OCI-LY3 (cell line): ENCODE results near the gene CYGB.

Source experiments
- H2AFZ ChIP-seq: fragments of 200-600, 300-600 bp; shearing (Covaris generic); 2 replicates; pipeline ENCODE4 v1.6.0; 2014; ENCODE audit warnings: antibody characterized with exemption, low read depth, low read length
- H3K27ac ChIP-seq: fragments of 200-600, 300-600 bp; sonication (generic); 2 replicates; pipeline ENCODE4 v1.5.1; 2014; ENCODE audit warnings: mild to moderate bottlenecking, low read length, moderate library complexity, mixed read lengths
- H3K27me3 ChIP-seq: fragments of 200-600, 300-600 bp; sonication (generic); 2 replicates; pipeline ENCODE4 v1.6.1; 2014; ENCODE audit warnings: low read depth, low read length, mixed read lengths
- H3K36me3 ChIP-seq: fragments of 200-600, 300-600 bp; sonication (generic); replicated peaks from 2 replicates; pipeline ENCODE3; 2014; ENCODE audit warnings: low read depth, low read length, mixed read lengths
- H3K4me1 ChIP-seq: fragments of 300-600, 200-600 bp; sonication (generic); 2 replicates; pipeline ENCODE4 v1.6.1; 2014; ENCODE audit warnings: low read length, mixed read lengths
- H3K4me2 ChIP-seq: fragments of 200-600, 300-600 bp; sonication (generic); 2 replicates; pipeline ENCODE4 v1.6.1; 2014; ENCODE audit warnings: low read length, mixed read lengths
- H3K4me3 ChIP-seq: fragments of 300-600, 200-600 bp; sonication (generic); 2 replicates; pipeline ENCODE4 v1.5.1; 2014; ENCODE audit warnings: antibody characterized with exemption, mild to moderate bottlenecking, low read length, moderate library complexity
- H3K79me2 ChIP-seq: fragments of 300-600, 200-600 bp; shearing (Covaris generic); 2 replicates; pipeline ENCODE4 v1.6.1; 2014; ENCODE audit warnings: mild to moderate bottlenecking, low read length, mixed read lengths
- H3K9ac ChIP-seq: fragments of 300-600, 200-600 bp; shearing (Covaris generic); 2 replicates; pipeline ENCODE4 v1.6.0; 2014; ENCODE audit warnings: mild to moderate bottlenecking, low read length, moderate library complexity
- H3K9me3 ChIP-seq: fragments of 200-600, 300-600 bp; shearing (Covaris generic); 2 replicates; pipeline ENCODE4 v1.6.1; 2014; ENCODE audit warnings: low read length, mixed read lengths; ENCODE audit not compliant: insufficient read depth
- H4K20me1 ChIP-seq: fragments of 200-600, 300-600 bp; sonication (generic); 2 replicates; pipeline ENCODE4 v1.6.1; 2016; ENCODE audit warnings: low read length, mixed read lengths; ENCODE audit not compliant: insufficient read depth
- CTCF ChIP-seq: fragments of 200-600, 300-600 bp; sonication (generic); IDR thresholded peaks from 2 replicates; pipeline ENCODE4 v1.5.1; 2014; ENCODE audit warnings: antibody characterized with exemption, low read length, low read depth
- EZH2phosphoT487 ChIP-seq: fragments of 200-600 bp; shearing (Covaris generic); IDR thresholded peaks from 2 replicates; pipeline ENCODE4 v1.6.1; 2018; ENCODE audit warnings: antibody characterized with exemption, mixed run types, low read depth

The CYGB gene

GRCh38 chr17:76496464-76496863, 41.0 kb downstream of the CYGB start:
- Histone ChIP-seq H3K4me2 (no peak overlapping the region), H3K9me3 (no peaks in the 10 kb centered on the region), H4K20me1 (no peaks in the 10 kb centered on the region), H2AFZ (no peak overlapping the region), H3K4me1 (peaks cover 55% of the 10 kb centered on the region), H3K36me3 (peaks cover 9% of the 10 kb centered on the region), H3K27me3 (no peaks in the 10 kb centered on the region), H3K27ac (no peak overlapping the region), H3K79me2 (peaks cover 40% of the 10 kb centered on the region), H3K9ac (no peak overlapping the region), H3K4me3 (no peak overlapping the region)
- TF ChIP-seq CTCF (no peak), EZH2phosphoT487 (no peak)

DNA sequence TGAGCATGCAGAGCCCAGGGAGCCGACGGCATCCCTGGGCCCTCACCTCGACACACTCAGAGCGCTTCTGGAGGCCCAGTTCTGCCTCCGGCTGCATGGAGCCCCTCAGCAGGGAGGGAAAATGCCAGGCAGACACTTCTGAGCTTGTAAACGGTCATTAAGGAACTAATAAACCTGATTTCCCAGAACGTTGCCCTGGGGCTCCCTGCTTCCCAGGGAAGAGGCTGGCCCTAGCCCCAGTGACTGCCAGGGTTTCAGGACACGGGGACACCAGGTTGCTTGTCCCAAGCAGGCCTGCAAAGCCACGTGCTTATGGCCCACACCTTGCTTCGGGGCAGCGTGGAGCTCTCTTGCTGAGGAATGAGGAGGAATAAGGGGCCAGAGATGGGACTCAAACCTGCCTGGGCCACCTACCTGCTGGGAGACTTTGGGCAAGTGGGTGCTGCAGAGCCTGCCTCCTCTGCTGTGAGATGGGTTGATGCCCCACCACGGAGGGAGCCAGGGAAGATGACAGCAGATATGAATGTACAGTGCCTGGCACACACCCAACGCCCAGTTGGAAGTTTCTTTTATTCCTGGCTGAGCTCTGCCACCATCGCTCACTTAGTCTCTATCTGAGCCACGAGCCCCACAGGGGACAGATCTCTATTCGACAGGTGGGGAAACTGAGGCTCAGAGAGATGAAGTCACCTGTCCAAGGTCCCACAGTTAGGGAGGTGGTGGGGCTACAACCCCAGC, 41.7 kb downstream of the CYGB start:
- H2AFZ ChIP-seq: no peak overlapping the region
- peaks cover 37% of the 10 kb centered on the region for H3K79me2 ChIP-seq
- TF ChIP-seq CTCF (no peak), EZH2phosphoT487 (no peak)
- H3K9me3 ChIP-seq: no peaks in the 10 kb centered on the region
- no peak overlapping the region for H3K4me2 ChIP-seq
- H3K4me3 ChIP-seq: no peak overlapping the region
- no peak overlapping the region for H3K27ac ChIP-seq
- no peaks in the 10 kb centered on the region for H3K27me3 ChIP-seq
- H3K9ac ChIP-seq: no peak overlapping the region
- H3K36me3 ChIP-seq: peaks cover 9% of the 10 kb centered on the region
- no peaks in the 10 kb centered on the region for H4K20me1 ChIP-seq
- peaks cover 56% of the 10 kb centered on the region for H3K4me1 ChIP-seq

- Histone ChIP-seq H3K36me3 (peaks cover 6% of the 10 kb centered on the region), H3K9me3 (no peaks in the 10 kb centered on the region), H3K4me2 (peak overlapping the region; percentile 81), H4K20me1 (no peaks in the 10 kb centered on the region), H3K27ac (peak overlapping the region; percentile 62), H3K79me2 (peaks cover 15% of the 10 kb centered on the region), H2AFZ (no peak overlapping the region), H3K9ac (peak overlapping the region; percentile 68), H3K4me1 (peaks cover 43% of the 10 kb centered on the region), H3K27me3 (no peaks in the 10 kb centered on the region), H3K4me3 (peak overlapping the region; percentile 57)
- TF ChIP-seq EZH2phosphoT487 (no peak), CTCF (no peak)
Measured at GRCh38 chr17:76493505-76494167, 43.9 kb downstream of the CYGB start.

DNA sequence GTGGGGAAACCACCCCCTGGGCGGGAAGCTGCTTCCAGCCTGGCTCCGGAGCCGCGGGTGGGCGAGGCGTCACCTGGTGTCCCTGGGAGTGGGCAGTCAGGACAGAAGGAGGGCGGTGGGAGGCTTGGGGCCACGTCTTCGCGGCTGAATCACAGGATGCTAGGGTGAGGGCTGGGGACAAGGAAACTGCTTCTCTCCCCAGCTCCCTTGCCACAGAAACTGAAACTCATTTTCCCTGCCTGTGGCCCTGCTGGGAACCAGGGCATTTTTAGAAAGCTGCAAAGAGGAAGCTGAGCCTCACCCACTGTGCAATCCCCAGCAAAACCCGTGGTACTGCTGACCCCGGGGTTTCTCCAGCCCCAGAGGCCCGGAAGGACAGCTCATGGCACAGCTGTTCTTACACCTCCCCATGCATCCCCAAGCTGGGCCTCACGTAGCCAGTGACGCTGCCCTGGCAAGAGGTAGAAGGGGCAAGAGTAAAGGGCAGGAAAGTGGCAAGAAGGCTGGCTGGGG, 44.5 kb downstream of the CYGB start:
- no peak for TF ChIP-seq EZH2phosphoT487
- TF ChIP-seq CTCF: no peak
- Histone ChIP-seq H3K9ac (peak overlapping the region; percentile 68), H3K4me2 (peak overlapping the region; percentile 81), H3K27me3 (no peaks in the 10 kb centered on the region), H3K36me3 (peaks cover 4% of the 10 kb centered on the region), H4K20me1 (no peaks in the 10 kb centered on the region), H3K4me1 (peaks cover 37% of the 10 kb centered on the region), H3K9me3 (no peaks in the 10 kb centered on the region), H3K79me2 (peaks cover 9% of the 10 kb centered on the region), H3K4me3 (peak overlapping the region; percentile 57), H3K27ac (peak overlapping the region; percentile 62), H2AFZ (no peak overlapping the region)
